Stimulated activated CD4-positive, alpha-beta T cell treated with anti-CD3 and anti-CD28 coated beads, Interleukin-4, amount 100 ng/mL, for 48 hours (primary cell): Measurements from ENCODE around the gene FHIT.

ENCODE experiments used
- DNase-seq, 2 donors: peaks; one replicate each; pipeline ENCODE4 v3.0.0-alpha.2; 2020; ENCODE audit warnings: low read depth in 2 of 2

Gene FHIT

GRCh38 chr3:60010781-60011180 is 1240.5 kb downstream of the FHIT start:
- DNase-seq = no peak

GRCh38 chr3:60009931-60010478 is 1241.2 kb downstream of the FHIT start:
- DNase-seq = no peak

- no peak for DNase-seq
Observed at GRCh38 chr3:60001369-60001768, 1249.9 kb downstream of the FHIT start.

- DNase-seq = no peak
Observed at GRCh38 chr3:60000311-60001105, 1250.7 kb downstream of the FHIT start.

GRCh38 chr3:59998058-59998457 is 1253.2 kb downstream of the FHIT start:
- DNase-seq = no peak

- DNase-seq = no peak
Observed at GRCh38 chr3:59997583-59997982, 1253.7 kb downstream of the FHIT start.

- DNase-seq = no peak
Observed at GRCh38 chr3:59996056-59996455, 1255.2 kb downstream of the FHIT start.

- DNase-seq = no peak
Observed at GRCh38 chr3:59995563-59995962, 1255.7 kb downstream of the FHIT start.

- DNase-seq = no peak
Observed at GRCh38 chr3:59994732-59995304, 1256.4 kb downstream of the FHIT start.

- no peak for DNase-seq
Observed at GRCh38 chr3:59992578-59992977, 1258.7 kb downstream of the FHIT start.

- DNase-seq = no peak
Observed at GRCh38 chr3:59990915-59991314, 1260.3 kb downstream of the FHIT start.

- no peak for DNase-seq
Observed at GRCh38 chr3:59982510-59982909, 1268.7 kb downstream of the FHIT start.

GRCh38 chr3:59981377-59981776 is 1269.9 kb downstream of the FHIT start:
- no peak for DNase-seq

- DNase-seq = no peak
Observed at GRCh38 chr3:59980576-59980975, 1270.7 kb downstream of the FHIT start.

GRCh38 chr3:59979542-59979941 is 1271.7 kb downstream of the FHIT start:
- peak in 1 of 2 donors; percentile 18 for DNase-seq

- peak in 1 of 2 donors; percentile 16 for DNase-seq
Observed at GRCh38 chr3:59978979-59979378, 1272.3 kb downstream of the FHIT start.

GRCh38 chr3:59970796-59971195 is 1280.5 kb downstream of the FHIT start:
- DNase-seq = no peak

- DNase-seq = no peak
Observed at GRCh38 chr3:59970376-59970775, 1280.9 kb downstream of the FHIT start.

- no peak for DNase-seq
Observed at GRCh38 chr3:59968513-59969045, 1282.7 kb downstream of the FHIT start.

- DNase-seq = no peak
Observed at GRCh38 chr3:59963676-59964075, 1287.6 kb downstream of the FHIT start.

- no peak for DNase-seq
Observed at GRCh38 chr3:59957150-59957549, 1294.1 kb downstream of the FHIT start.

- DNase-seq = no peak
Observed at GRCh38 chr3:59953104-59953503, 1298.1 kb downstream of the FHIT start.

- DNase-seq = no peak
Observed at GRCh38 chr3:59949311-59949710, 1301.9 kb downstream of the FHIT start.
